Effector CD8-positive, alpha-beta T cell (primary cell): ENCODE results near the gene CPD.
"Not testable (repeated sequence)": the region's sequence is repeated elsewhere in the genome, so short reads cannot be mapped to it uniquely, and the experiment has no call there.

Experiments used
- DNase-seq: peaks from one replicate; lab custom pipeline; 2025; lab: John Stamatoyannopoulos, UW

CPD gene

GRCh38 chr17:30388321-30389179 is 9.8 kb downstream of the CPD start:
- no peak for DNase-seq

GRCh38 chr17:30389756-30390300 is 11.1 kb downstream of the CPD start:
- DNase-seq: no peak

- no peak for DNase-seq
Observed at GRCh38 chr17:30391534-30391933, 12.8 kb downstream of the CPD start.

- no peak for DNase-seq
Observed at GRCh38 chr17:30393491-30393890, 14.8 kb downstream of the CPD start.

DNA sequence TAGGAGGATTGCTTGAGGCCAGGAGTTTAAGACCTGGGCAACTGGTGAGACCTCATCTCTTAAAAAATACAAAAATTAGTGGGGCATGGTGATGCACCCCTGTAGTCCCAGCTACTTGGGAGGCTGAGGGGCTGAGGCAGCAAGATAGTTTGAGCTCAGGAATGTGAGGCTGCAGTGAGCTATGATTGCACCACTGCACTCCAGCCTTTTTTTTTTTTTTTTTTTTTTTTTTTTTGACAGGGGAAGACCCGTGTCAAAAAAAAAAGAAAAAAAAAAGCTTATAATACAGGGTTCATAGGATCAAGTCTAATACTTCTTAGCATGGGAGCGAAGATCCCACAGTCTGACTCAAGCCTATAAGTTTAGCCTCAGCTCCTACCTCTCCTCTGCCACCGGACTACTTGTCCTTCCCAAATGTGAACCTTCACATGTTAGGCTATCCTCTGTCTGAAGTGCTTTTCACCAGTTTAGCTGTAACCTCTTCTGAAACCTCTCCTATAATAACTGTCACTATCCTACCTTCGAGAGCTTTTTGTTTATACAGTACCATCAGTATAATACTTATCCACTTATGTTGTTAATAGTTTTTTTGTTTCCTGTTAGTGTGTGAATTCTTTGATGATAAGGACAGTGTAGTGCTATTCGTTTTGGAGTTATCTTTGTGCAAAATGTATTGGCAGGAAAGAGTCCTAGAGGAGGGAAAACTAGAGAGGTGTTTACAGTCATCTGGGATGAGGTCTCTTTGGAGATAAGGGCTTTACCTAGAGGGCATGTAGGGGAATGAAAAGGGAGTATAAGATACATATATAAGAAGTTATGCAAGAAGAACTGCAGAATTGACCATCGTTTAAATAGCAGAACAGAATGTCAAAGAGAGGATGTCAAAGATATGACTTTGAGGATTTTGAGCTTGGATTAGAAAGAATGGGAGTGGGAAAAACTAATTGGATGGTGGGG is 15.5 kb downstream of the CPD start:
- no peak for DNase-seq

- DNase-seq: no peak
Observed at GRCh38 chr17:30395398-30396022, 16.8 kb downstream of the CPD start.

- no peak for DNase-seq
Observed at GRCh38 chr17:30396129-30396528, 17.4 kb downstream of the CPD start.

GRCh38 chr17:30396612-30397011 is 17.9 kb downstream of the CPD start:
- DNase-seq: no peak

- no peak for DNase-seq
Observed at GRCh38 chr17:30398328-30399041, 19.8 kb downstream of the CPD start.

GRCh38 chr17:30401097-30401496 is 22.4 kb downstream of the CPD start:
- no peak for DNase-seq

DNA sequence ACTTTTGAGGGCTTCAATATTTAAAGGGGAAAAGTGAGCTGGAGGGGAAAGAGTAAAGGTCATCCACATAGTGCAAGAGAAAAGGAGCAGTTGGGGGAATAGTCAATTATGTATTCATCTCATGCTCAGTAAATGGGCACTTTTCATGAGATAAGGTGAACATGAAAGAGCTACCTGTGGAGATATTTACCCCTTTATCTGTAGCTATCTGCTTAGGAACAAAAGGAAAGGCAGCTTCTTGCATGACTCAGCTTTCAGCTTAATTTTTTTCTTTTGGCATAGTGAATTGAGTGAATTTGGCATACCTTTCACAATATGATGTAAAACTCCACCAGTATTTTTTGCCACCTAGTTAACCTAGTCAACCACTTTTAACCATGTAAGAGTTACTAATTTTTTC is 26.4 kb downstream of the CPD start:
- no peak for DNase-seq

GRCh38 chr17:30410627-30411026 is 31.9 kb downstream of the CPD start:
- DNase-seq: not testable (repeated sequence)

GRCh38 chr17:30412008-30412496 is 33.3 kb downstream of the CPD start:
- DNase-seq: not testable (repeated sequence)

DNA sequence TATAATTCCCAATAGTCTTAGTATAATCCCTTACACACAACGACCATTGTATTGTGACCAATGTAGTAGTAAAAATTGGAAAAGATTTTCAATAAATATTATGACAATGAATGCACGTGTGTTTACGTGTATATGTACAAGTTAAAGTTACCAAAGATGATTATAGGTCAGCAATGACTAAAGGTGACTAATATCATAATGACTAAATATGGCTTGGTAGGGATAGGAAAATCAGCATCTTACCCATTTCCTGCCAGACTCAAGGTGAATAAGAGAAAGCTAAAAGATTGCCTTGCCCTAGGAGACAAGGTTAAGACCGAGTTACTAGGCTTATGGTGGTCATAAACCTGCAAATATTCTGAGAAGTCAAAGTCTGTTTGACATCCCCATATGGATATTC is 34.4 kb downstream of the CPD start:
- no peak for DNase-seq

GRCh38 chr17:30414486-30414885 is 35.8 kb downstream of the CPD start:
- DNase-seq: no peak

DNA sequence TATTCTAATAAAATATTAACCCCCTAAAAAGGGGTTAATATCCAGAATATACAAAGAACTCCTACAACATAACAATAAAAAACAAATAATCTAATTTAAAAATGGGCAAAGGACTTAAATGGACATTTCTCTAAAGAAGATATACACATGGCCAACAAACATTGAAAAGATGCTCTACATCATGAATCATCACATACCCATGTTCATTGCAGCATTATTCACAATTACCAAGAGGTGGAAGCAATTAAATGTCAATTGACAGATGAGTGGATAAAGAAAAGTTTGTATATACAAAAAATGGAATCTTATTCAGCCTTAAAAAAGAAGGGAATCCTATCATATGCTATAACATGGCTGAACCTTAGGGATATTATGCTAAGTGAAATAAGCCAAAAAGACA is 36.8 kb downstream of the CPD start:
- DNase-seq: no peak

- DNase-seq: not testable (repeated sequence)
Observed at GRCh38 chr17:30418070-30418469, 39.3 kb downstream of the CPD start.

- DNase-seq: no peak
Observed at GRCh38 chr17:30421592-30421991, 42.9 kb downstream of the CPD start.

DNA sequence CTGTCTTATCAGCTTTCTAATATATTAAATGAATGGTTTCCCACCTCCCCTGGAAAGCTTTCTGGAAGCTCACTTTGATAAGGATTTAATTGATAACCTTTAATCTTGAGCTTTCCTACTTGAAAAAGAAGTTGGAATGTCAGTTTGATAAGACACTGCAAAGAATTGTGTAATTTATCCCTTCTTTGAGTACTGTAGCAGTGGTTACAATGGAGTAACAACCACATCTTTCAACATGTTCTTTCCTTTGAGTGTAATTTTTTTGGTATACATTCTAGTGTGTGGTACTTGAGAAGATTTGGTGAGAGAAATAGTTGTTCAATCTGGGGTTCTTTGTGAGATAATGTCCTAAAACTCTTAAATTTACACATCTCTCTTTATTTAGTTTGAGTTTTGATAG is 43.4 kb downstream of the CPD start:
- DNase-seq: no peak

DNA sequence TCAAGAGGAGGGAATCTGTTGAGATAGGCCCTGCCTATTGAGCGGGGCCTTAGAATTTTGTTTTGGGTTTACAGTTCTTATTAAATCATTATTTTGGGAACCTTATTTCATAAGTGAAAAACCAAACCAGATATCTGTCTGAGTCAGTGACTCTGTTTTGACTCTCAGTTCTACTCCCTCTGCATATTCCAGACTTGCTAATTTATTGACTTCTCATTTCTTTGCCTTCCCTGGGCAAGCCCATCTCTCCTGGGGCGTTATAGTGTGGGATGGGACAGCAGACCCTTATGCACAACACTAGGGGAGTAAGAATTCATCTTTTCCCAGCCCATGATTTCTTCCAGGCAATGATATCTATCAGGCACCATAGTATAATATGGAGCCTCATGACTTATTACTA is 45.7 kb downstream of the CPD start:
- no peak for DNase-seq

- no peak for DNase-seq
Observed at GRCh38 chr17:30426292-30426691, 47.6 kb downstream of the CPD start.
